GM18873 (cell line): ENCODE data around the gene HOXC9.

Source experiments
- ATAC-seq: cut with Tn5 transposase; IDR thresholded peaks from one replicate; pipeline ENCODE4 v1.9.1; 2021; ENCODE audit warnings: mild to moderate bottlenecking, moderate library complexity, moderate number of reproducible peaks; ENCODE audit not compliant: unreplicated experiment, low FRiP score

The HOXC9 gene

DNA sequence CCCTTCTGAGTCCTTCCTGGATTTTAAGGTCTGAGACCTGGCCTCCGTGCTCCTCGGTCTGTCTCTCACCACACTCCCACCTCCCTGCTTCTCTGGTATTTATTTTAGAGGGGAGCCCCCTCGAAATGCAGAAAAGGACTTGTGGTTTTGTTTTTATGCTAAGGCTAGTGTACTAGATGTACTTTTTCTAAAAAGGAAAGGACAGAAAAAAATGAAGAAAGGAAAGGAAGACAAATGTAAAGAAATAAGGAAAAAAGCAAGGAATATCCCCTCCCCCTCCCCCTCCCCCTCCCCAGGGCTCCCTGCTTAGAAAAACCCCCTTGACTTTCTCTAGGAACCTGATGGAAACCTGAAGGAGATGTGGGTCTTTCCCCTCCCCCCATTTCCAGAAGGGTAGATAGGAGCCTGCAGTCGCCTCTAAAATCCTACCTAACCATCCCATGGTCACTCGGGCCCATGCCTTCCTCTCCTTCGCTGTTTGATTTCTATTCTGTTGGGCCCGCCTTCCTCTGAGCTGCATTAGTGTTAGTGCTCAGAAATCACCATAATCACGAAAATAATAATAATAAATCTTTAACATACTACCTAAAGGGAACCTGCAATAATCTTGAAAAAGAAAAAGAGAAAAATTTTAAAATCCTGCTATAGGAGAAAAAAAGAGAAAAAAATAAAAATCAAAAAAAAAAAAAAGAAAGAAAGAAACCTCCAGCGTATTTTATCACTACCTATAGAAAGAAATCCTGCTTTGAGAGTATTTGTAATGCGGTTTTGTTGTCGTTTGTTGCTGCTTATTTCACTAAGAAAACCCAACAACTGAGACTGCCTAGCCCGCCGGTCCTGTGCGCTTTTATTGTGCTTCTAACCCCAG lies 11.9 kb downstream of the HOXC9 start:
- ATAC-seq, result no peak

- ATAC-seq, result no peak
These were observed 12.9 kb downstream of the HOXC9 start for GRCh38 chr12:54012631-54013409.

DNA sequence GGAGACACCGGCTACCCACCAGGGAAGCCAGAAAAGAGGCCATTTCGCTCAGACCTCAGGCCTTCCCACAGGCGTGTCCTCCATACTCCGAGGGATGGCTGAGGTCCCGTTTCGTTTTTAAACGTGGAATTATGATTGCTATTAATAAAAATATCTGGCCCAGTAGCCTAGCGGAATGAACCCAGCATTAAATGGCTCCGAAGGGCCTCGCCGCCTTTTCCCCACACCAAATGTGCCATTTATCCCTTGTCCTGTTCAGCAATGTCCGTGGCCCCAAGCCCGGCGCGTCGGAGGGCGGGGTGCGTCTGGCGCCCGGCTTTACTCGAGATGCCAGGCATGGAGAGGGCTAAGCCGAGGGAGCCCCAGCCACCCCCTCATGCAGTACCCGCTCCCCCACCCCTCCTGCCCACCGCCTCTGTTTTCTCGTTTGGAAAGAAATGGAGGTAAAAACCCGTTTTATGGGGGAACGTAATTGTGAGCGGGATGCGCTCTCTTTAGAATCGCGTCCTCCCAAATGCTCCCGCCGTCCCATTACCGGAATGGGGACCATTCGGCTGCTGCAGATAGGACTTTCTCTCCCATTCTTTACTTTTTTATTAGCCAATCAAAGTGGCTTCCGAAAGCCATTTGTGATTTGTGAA lies 14.5 kb downstream of the HOXC9 start:
- no peak for ATAC-seq

- ATAC-seq, result no peak
These were observed 15.3 kb downstream of the HOXC9 start for GRCh38 chr12:54015018-54015931.

DNA sequence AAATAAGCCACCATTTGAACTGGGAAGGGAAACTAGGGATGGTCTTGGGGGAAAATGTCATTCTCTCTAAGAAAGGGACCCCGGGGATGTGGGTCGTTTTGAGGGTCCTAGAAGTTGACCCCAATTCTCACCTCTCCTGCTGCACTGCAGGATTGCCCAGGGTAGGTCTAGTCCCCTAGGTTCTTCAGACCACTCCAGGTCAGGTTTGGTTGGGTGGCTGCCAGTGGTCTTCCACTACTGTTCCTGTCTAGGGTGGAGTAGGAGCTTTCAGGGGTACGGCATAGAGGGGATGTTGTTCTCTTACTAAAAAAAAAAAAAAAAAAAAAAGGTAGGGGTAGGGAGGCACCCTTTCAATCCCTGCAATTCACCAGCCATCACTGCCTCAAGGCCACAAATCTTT lies 16.1 kb downstream of the HOXC9 start:
- no peak for ATAC-seq

DNA sequence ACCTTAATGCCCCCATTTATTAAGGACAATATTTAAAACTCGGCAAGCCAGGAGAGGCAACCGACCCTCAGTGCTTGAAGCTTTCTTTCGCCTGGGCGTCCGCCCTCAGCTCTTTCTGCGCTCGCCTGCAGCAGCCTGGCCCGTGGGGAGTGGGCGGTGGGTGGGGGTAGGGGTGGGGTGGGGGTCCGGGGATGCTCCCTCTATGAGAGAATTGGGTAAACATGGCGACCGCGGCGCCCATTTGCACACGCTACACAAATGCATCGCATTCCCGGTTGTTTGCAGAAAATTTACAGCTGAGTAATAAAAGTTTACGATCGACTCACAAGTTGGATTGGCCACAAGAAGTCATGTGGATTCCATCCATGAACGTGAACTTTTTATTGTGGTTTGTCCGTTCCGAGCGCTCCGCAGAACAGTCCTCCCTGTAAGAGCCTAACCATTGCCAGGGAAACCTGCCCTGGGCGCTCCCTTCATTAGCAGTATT lies 16.6 kb downstream of the HOXC9 start:
- ATAC-seq, result no peak

DNA sequence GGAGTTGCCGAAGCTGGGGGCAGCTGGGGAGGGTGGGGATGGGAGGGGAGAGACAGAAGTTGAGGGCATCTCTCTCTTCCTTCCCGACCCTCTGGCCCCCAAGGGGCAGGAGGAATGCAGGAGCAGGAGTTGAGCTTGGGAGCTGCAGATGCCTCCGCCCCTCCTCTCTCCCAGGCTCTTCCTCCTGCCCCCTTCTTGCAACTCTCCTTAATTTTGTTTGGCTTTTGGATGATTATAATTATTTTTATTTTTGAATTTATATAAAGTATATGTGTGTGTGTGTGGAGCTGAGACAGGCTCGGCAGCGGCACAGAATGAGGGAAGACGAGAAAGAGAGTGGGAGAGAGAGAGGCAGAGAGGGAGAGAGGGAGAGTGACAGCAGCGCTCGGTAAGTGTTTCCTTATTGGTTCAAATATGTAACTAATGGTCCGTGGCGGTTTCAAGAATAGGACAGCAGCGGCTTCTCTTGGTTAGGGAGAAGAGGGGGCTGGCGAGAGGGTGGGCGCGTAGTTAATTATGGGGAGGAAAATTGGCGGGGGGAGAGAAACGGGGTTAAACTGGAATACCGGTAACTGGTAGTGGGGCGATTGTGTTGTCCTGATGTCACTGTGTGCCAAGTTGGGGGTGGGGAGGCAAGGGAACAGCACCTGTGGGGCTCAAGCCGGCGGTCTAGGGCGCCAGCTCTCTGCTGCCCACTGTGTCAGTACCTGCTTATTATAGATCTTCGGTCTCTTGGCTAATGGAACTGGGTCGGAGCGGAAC lies 17.2 kb downstream of the HOXC9 start:
- ATAC-seq, result no peak

- no peak for ATAC-seq
These were observed 18.0 kb downstream of the HOXC9 start for GRCh38 chr12:54017878-54018467.

DNA sequence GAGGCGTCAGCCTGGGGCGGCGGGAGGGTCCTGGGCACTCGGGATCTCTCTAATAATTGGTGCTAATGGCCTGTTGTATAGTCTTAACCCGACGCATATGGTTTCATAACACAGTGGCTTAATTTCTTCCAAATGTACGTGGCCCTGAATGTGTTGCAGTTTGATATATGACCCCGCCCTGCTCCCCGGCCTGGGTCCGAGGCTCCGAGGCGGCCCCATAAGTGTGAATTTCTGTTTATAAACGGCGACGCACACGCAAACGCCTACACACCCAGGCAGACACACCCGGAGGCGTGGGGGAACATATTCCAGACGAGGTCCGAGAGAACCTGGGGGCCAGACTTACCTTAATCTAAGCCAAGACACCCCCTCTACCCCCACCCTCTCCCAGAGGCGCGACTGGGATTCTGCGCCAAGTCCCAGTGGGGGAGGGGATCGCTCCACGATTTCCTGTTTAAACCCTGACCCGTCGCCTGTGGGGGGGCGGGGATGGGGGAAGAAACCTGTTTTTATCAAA lies 18.6 kb downstream of the HOXC9 start:
- ATAC-seq, result no peak

GRCh38 chr12:54019091-54019811 lies 19.3 kb downstream of the HOXC9 start:
- no peak for ATAC-seq

DNA sequence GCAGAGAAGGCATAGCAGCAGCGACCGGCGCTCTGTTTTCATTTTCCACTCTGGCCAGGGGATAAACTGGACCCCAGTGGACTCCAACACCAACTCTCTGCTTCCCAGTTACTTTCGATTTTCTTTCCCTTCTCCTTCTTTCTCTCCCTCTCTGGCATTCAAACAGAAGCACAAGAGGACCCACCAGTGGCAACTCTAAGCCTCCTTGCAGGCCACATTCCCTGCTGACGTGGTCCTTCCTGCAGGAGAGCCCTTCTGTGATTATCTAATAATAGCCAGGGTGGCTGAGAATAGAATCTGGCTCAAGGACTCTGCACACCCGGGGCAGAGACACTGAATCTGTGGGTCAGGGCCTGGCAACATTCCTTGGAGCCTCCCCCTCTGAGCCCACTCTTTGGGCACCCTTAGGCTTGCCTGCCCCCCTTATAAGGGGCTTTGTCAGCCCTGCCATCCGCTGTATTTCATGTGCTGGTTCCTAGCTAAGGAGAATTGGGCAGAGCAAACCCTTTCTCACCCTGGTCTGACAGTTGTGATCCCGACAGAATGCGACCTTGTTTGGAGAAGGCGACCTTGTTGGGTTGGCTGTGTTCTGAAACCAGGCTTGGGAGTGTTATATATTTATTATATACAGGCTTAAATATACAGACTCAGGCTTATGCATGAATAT lies 20.1 kb downstream of the HOXC9 start:
- no peak for ATAC-seq

DNA sequence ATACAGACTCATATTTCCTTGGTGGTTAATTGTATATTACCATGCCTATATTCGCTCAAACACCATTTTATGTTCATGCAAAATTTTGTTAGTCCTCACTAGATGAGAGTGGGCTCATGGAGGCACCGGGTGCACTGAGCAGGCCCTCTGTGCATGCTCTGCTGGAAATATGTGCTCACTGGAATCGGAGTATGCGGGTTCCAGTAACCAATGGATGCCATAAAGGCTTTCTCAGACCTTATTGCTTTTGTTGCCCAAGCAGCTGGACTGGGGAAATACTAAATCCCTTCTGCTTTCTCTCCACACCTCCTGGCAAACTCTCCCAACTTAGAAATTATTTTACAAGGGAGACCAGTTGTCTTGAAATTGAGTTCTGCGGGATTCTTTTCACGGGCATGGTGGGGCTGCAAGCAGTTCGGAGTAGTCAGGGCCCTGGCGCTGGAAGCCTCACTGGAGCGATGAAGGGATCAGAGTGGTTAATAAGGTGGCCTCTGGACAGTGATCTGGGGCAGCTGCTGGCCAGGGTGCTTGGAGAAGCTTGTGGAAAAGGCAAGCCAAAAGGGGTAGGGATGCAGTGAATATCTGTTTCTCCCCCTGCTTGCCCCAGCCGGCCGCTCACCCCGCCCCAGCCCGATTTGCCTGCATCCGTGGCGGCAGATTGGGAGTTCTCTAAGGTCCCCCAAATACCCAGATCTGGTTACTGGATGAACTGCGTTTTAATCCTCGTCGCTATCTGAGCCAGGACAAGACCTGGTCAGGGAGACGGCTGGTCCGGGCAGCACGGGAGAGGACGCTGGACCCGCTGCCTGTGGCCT lies 20.8 kb downstream of the HOXC9 start:
- ATAC-seq, result no peak

DNA sequence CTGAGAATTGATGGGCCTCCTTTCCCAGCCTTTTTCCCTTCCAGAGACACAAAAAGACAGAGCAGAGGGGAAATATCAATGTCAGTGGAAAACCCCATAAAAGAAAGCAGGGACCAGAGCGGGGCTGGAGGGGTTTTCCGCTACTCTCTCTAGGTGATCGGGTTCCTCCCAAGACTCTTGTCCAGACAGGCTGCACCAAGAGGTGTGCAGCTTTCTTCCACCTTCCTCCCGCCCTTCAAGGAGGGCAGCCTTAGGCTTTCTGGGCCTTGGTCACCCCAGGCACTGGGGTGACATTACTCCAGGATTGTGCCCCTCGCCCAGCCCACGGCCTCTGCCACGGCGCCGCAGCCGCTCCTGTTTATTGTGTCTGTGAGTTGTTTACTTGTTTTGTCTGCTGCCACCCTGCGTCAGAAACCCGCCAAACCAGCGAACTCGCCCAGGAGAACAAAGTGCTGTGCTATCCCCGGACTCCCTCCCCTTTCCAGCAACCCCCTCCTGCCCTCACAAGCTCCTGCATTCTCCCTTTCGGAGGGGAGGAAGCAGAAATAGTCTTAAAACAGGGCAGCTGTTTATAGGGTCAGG lies 21.6 kb downstream of the HOXC9 start:
- ATAC-seq, result no peak

DNA sequence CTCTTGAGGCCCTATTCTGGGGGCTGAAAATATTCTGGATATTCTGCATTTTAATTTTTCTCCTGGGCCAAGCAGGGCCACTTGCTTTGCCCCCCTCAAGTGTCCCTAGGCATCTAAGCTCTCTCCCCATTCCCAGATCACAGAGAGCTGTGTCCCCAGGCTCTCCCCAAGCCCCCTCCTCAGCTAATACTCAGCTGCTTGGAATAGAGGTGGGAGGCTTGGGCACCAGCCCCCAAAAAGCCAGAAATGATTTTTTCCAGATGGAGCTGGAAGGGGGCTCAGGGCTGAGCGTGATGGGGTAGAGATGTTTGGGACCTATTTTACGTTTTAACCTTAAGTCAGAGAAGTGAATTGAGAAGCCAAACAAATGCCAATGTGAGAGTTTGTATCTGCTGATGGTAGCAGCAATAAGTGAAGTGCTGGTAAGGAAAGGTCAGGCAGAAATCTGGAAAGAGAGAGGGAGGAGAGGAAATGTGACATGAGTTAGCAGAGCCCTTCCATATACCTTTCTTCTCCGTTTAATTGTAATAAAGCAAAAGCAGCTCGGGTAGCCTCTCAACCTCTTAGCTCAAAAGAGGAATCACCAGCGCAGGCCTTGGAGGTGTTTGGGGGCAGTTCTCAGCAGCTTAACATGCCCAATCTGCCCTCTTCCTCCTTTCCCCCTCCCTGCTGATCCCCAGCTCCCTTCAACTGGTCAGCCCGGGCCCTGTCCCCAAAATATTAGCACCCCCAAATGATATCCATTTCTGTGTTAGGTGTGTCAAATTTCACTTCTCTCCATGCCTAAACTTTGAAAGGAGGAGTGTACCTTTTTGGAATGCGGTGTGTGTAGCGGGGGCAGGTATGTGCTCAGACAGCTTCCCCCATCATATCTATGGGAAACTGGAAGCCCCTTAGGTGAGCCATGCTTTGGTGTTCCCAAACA lies 23.3 kb downstream of the HOXC9 start:
- no peak for ATAC-seq

DNA sequence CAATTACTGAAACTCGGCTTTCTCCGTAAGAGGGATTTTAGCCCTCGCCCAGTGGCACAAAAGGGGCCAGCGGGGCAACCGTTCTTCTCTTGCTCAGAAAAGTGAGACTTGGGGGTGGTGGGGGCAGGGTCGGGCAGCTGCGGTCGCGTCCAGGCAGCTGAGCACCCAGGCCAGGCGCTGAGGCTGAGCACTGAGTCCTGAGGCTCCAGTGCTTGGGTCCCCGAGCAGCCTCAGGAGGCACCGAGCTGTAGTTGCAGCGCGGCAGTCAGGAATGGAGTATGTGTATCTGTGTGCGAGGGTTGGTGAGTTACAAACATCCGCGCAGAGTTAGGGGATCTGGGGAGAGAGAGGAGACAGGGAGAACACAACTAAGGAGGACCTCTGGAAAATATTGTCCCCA lies 24.2 kb downstream of the HOXC9 start:
- ATAC-seq, result no peak
